ENCODE measurements around the gene TARS3.

The TARS3 gene

DNA sequence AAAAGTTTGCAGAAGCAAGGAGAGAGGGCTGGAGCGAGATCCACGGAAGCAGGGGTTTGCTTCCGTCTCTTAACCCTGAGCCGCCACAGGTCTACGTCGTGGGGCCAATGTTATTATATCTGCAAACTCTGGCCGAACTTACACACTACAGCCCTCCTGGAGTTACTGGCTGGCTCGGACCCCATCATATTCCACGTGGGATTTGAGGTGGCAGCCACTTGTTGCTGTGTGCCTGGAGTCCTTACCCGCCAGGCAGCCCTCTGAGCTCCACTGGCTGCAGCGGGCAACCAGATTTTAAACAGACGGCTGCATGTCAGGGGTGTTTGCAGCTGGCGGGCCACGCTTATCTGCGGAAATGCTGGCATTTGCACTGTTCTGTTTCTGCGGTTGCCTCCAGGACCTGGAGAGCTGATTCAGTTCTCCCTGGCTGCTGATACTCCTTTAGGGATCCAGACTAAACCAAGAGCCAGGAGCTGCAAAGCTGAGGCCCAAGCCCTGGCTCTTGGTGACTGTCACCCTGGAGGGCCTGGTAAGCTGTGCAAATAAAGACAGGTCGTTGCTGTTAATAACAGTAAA lies 106.8 kb downstream of the TARS3 start:
- Mint-ChIP-seq H3K27ac (peak overlapping the region; percentile 32), H3K27me3 (no peaks in the 10 kb centered on the region)
- DNase-seq (ENCODE audit: low spot score in 2 of 2) = no peak

DNA sequence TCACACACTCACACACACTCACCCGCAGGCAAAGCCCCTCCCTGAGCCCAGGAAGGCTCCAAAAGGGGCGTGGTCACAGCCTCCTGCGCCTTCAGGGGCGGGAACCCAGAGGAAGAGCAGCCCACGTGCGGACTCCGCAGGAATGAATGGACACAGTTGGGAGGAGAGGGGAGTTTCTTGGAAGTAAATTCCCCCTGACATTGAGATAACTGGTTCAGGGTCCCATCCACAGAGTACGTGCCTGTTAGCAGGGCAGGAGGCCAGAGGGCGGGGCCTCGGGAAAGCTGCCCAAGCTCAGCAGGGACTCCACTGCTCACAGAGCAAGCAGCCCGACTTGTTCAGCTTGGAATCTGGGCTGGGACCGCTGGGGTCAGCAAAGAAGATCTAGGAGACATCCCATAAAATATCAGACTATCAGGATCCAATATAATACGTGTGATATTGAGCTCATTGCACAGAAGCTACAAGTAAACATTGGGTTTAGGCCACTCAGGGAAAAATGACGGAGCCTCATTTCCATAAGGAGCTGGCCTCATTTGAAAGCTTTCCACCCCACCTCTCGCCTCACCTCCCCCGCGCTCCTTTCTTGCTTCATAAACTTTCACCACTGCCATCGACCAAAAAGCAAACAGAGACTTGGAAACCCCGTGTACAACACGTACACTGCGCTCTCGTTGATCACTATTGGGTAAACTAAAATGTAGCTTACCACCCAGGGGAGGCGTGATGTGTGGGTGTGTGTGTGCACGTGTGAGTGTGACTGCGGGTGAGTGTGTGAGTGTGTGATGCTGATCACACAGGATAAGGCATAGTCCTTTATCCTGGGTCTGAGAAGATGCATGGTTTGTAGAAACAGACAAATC lies 108.1 kb downstream of the TARS3 start:
- Mint-ChIP-seq H3K36me3 (peaks cover 12% of the 10 kb centered on the region), H3K27ac (no peak overlapping the region), H3K27me3 (no peaks in the 10 kb centered on the region), H3K4me3 (no peak overlapping the region), H3K9me3 (no peaks in the 10 kb centered on the region), H3K4me1 (no peaks in the 10 kb centered on the region)
- no peak for DNase-seq (ENCODE audit: low spot score in 2 of 2)
- no peak for ATAC-seq (ENCODE audit: low read depth)

More for the DNA sequence above, 106.8 kb downstream of the TARS3 start:
- Mint-ChIP-seq H3K36me3 (peaks cover 18% of the 10 kb centered on the region), H3K4me3 (no peak overlapping the region), H3K9me3 (no peaks in the 10 kb centered on the region), H3K4me1 (no peaks in the 10 kb centered on the region)
- no peak for ATAC-seq (ENCODE audit: low read depth)

DNA sequence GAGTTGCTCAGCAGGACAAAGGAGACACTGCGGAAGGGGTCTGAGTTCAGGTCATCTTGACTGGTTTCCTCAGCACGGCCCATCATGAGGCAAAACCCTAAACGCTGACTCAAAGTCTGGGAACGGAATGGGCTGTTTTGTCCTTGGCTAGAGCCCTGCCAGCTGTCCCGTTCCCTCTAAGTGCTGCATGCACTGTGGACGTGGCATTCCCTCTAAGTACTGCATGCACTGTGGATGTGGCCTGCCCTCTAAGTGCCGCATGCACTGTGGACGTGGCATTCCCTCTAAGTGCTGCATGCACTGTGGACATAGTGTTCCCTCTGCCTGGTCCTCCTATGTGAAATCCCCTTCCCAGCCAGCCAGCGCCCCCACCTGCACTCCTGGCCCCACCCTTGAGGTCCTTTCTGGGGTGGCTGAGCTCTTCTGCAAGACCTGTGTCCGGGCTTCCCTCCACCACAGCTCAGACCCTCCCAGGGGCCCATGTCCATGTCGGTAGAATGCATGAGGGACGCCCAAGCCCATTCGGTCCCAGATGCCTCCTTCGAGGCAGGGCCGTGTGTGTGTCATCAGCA lies 108.8 kb downstream of the TARS3 start:
- Mint-ChIP-seq H3K9me3 (no peaks in the 10 kb centered on the region), H3K4me1 (no peaks in the 10 kb centered on the region), H3K4me3 (no peak overlapping the region), H3K27ac (no peak overlapping the region), H3K36me3 (peaks cover 12% of the 10 kb centered on the region), H3K27me3 (no peaks in the 10 kb centered on the region)
- DNase-seq (ENCODE audit: low spot score in 2 of 2) (no peak), ATAC-seq (ENCODE audit: low read depth) (no peak)

DNA sequence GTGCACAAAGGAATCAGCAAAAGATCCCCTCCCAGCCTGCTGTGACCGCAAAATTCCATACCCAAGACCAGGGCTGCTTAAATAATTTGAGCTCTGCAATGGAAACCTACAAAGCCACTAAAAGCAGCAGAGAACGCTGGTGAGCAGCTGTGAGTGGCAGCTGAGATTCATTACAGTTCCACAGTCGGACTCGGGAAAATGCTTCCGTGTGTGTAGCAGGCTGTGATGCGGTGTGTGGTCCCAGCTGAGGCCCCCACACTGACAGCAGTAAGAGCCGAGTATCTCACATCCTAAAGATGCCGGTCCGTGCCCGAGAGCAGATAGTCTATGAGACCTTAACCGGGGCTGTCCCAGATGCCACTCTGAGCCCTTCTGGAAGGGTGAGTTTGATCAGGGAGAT lies 109.5 kb downstream of the TARS3 start:
- no peak for ATAC-seq (ENCODE audit: low read depth)
- Mint-ChIP-seq H3K4me3 (no peak overlapping the region), H3K9me3 (no peaks in the 10 kb centered on the region), H3K4me1 (no peaks in the 10 kb centered on the region), H3K27ac (no peak overlapping the region), H3K36me3 (peaks cover 7% of the 10 kb centered on the region), H3K27me3 (no peaks in the 10 kb centered on the region)
- DNase-seq (ENCODE audit: low spot score in 2 of 2) = no peak

DNA sequence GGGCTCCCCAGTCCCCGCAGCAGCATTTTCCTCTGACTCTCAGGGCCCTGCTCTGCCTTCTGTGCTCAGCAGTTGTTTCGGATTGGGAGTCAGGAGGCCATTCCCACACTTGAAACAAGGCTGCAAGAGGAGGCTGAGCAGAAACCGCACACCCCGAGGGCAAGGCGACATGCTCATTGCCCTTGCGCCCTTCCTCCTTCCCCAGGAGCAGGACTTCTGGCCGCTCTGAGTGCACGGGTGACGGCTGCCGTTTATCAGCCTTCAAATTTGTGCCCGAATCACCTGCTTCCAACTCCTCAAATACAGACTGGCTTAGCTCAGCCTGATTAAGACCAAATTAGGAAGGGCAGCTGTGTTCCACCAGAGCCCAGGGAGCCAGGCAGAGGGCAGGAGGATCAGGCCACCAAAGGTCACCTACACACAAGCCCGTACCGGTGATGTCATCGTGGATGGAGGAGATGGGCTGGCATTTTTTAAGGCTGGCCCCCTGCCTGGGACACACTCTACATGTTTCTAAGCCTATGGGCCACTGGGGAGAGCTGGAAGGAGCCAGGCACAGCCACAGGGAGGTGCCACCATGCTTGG lies 110.2 kb downstream of the TARS3 start:
- Mint-ChIP-seq H3K4me1 (no peaks in the 10 kb centered on the region), H3K4me3 (no peak overlapping the region), H3K27me3 (no peaks in the 10 kb centered on the region), H3K27ac (no peak overlapping the region), H3K36me3 (peaks cover 7% of the 10 kb centered on the region), H3K9me3 (no peaks in the 10 kb centered on the region)
- ATAC-seq (ENCODE audit: low read depth) (no peak), DNase-seq (ENCODE audit: low spot score in 2 of 2) (no peak)

DNA sequence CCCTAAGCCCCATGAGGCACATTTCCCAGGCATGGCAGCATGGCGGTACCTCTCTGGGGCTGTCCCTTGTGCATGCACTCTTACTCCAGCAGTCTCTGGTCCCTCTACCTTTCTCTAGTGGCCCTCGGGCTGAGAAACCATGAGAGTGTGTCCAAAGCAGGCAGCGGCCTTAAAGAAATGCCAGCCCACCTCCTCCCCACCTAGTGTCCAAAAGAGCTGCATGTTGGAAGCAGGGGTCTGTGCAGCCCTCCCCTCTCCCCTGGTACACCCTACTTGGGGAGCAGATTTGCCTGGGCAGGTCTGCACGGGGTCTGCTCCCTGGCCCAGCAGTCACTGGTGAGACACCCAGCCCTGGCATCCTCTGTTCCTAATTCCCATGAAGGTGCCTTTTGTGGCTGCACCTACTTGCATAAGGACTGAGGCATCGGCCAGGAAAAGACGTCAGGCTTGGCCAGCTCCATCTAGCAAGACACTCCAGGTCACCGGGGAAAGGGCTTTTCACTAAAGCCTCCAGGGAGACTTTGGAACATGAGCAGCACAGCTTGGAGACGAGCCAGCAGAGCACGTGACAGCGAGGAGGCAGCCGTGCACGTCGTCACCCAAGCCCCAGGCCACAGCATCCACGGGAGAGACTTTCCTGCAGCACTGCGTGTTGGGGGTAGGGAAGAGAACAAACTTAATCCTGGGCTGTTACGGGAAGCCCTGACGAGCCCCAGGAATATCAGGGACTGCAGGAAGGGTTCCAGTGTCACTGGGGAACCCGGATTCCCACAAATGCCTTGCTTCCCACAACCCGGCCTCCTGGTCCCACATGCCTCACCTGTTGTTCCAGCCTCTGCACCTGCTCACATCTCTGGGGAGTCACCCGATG lies 110.9 kb downstream of the TARS3 start:
- Mint-ChIP-seq H3K9me3 (no peaks in the 10 kb centered on the region), H3K36me3 (peaks cover 4% of the 10 kb centered on the region), H3K4me1 (no peaks in the 10 kb centered on the region), H3K27me3 (no peaks in the 10 kb centered on the region), H3K4me3 (no peak overlapping the region), H3K27ac (no peak overlapping the region)
- ATAC-seq (ENCODE audit: low read depth) = no peak
- no peak for DNase-seq (ENCODE audit: low spot score in 2 of 2)

DNA sequence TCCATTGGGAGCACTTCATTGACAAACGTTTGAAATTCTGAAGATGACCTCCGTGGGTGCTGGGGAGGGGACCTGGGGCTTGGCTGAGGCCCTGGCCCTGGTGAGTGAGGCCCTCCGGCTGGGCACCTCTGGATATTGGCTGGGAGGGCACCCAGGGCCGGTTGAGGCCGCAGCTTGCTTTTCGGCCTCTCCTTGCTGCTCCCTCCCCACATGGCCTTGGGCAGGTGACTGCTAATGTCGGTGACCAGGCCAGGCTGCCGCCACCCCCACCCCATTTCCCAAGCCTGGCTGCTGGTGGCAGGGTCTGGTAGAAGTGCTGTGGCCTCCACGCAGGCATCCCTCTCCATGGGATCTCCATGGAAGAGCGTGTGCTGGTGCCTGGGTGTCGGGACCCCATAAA lies 111.6 kb downstream of the TARS3 start:
- Mint-ChIP-seq H3K4me1 (no peaks in the 10 kb centered on the region), H3K36me3 (peaks cover 4% of the 10 kb centered on the region), H3K27me3 (no peaks in the 10 kb centered on the region), H3K9me3 (no peaks in the 10 kb centered on the region), H3K4me3 (no peak overlapping the region), H3K27ac (no peak overlapping the region)
- no peak for ATAC-seq (ENCODE audit: low read depth)
- no peak for DNase-seq (ENCODE audit: low spot score in 2 of 2)

DNA sequence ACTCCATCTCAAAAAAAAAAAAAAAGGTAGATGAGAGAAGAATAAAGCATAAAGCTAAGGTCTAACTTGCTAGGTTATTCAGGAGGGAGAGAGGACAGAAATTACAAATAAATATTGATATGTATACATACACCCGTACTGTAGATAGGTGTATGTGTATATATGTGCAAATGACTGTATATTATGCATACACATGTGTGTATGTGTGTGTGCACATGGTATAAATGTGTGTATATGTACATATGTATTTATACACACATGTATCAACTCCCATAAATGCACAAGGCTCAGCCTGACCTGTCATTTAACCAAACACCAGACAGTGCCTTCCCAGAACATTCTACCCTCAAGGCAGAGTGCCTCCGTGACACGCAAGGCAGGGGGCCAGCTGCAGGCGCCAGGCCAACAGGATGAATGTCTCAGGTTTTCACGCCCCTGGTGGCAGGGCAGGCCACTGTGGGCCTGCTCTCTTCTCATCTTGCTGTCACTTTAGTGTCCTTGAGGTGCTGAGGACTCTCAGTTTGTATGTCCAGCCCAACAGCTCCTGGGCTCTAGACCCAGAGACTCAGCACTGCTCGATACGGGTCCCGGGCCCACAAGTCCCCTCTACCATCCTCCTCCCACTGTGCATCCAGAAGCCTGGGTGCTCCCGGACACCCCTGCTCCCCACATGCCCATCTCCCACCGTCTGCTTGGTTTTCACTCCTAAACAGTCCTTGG lies 112.5 kb downstream of the TARS3 start:
- ATAC-seq (ENCODE audit: low read depth) (no peak), DNase-seq (ENCODE audit: low spot score in 2 of 2) (no peak)
- no peaks in the 10 kb centered on the region for H3K9me3 Mint-ChIP-seq
- H3K4me3 Mint-ChIP-seq = no peak overlapping the region
- no peaks in the 10 kb centered on the region for H3K4me1 Mint-ChIP-seq
- no peak overlapping the region for H3K27ac Mint-ChIP-seq
- H3K36me3 Mint-ChIP-seq = no peaks in the 10 kb centered on the region
- no peaks in the 10 kb centered on the region for H3K27me3 Mint-ChIP-seq

DNA sequence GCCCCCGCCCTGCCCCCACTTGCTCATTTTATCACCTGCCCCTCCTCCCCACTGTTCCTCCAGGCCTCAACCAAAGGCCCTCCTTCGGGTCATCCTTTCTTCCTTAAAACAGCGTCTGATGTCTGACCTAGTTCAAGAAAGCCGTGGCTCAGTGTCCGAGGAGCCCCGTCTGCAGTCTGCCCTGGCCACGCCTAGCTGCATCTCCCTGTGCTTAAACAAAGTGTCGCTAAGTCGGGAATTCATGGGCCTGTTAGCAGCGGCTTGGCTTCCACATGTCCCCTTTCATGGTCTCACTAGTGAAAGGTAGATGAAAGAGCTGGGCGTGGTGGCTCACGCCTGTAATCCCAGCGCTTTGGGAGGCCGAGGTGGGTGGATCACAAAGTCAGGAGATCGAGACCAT lies 113.3 kb downstream of the TARS3 start:
- peaks cover 3% of the 10 kb centered on the region for H3K27me3 Mint-ChIP-seq
- no peaks in the 10 kb centered on the region for H3K4me1 Mint-ChIP-seq
- H3K4me3 Mint-ChIP-seq = no peak overlapping the region
- no peak overlapping the region for H3K27ac Mint-ChIP-seq
- H3K9me3 Mint-ChIP-seq = no peaks in the 10 kb centered on the region
- ATAC-seq (ENCODE audit: low read depth) (no peak), DNase-seq (ENCODE audit: low spot score in 2 of 2) (no peak)
- no peaks in the 10 kb centered on the region for H3K36me3 Mint-ChIP-seq

- no peaks in the 10 kb centered on the region for H3K4me1 Mint-ChIP-seq
- H3K27me3 Mint-ChIP-seq = peaks cover 3% of the 10 kb centered on the region
- DNase-seq (ENCODE audit: low spot score in 2 of 2) (no peak), ATAC-seq (ENCODE audit: low read depth) (no peak)
- no peak overlapping the region for H3K27ac Mint-ChIP-seq
- H3K36me3 Mint-ChIP-seq = no peaks in the 10 kb centered on the region
- no peak overlapping the region for H3K4me3 Mint-ChIP-seq
- H3K9me3 Mint-ChIP-seq = no peaks in the 10 kb centered on the region
These were observed 113.7 kb downstream of the TARS3 start for GRCh38 chr15:101610611-101611000.

GRCh38 chr15:101609742-101610610 lies 114.3 kb downstream of the TARS3 start:
- H3K9me3 Mint-ChIP-seq = no peaks in the 10 kb centered on the region
- no peak for DNase-seq (ENCODE audit: low spot score in 2 of 2)
- H3K27me3 Mint-ChIP-seq = peaks cover 3% of the 10 kb centered on the region
- H3K4me3 Mint-ChIP-seq = no peak overlapping the region
- H3K36me3 Mint-ChIP-seq = no peaks in the 10 kb centered on the region
- no peak overlapping the region for H3K27ac Mint-ChIP-seq
- ATAC-seq (ENCODE audit: low read depth) = no peak
- H3K4me1 Mint-ChIP-seq = no peaks in the 10 kb centered on the region

- no peak for ATAC-seq (ENCODE audit: low read depth)
- no peak overlapping the region for H3K4me3 Mint-ChIP-seq
- DNase-seq (ENCODE audit: low spot score in 2 of 2) = no peak
- H3K9me3 Mint-ChIP-seq = peaks cover 5% of the 10 kb centered on the region
- H3K36me3 Mint-ChIP-seq = peaks cover 2% of the 10 kb centered on the region
- peaks cover 8% of the 10 kb centered on the region for H3K27me3 Mint-ChIP-seq
- no peak overlapping the region for H3K27ac Mint-ChIP-seq
- H3K4me1 Mint-ChIP-seq = no peaks in the 10 kb centered on the region
These were observed 116.1 kb downstream of the TARS3 start for GRCh38 chr15:101608201-101608600.
